ENCODE data around the gene RGS10.
"Not testable (repeated sequence)": the region's sequence is repeated elsewhere in the genome, so short reads cannot be mapped to it uniquely, and the experiment has no call there.

Gene RGS10

DNA sequence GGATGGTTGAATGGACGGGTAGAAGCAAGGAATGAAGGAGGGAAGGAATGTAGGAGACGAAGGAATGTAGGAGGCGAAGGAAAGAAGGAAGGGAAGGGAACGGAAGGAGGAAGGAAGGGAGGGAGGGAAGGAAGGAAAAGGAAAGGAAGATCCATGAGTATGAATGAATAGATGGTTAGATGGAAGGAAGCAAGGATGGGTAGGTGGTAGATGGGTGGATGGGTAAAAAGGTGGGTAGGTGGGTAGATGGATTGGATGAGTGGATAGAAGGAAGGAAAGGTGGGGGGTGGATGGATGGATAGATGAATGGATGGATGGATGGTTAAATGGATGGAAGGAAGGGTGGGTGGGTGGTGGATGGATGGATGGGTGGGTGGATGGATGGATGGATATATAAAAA is 77.4 kb downstream of the RGS10 start:
- no peak for DNase-seq

DNA sequence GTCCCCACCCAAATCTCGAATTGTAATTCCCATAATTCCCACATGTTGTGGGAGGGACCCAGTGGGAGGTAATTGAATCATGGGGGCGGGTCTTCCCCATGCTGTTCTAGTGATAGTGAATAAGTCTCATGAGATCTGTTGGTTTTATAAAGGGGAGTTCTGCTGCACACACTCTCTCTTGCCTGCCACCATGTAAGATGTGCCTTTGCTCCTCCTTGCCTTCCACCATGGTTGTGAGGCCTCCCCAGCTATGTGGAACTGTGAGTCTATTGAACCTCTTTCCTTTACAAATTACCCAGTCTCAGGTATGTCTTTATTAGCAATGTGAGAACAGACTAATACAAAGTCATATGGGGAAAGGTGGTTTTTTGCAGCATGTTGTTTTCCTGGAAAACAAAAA is 79.3 kb downstream of the RGS10 start:
- not testable (repeated sequence) for DNase-seq

DNA sequence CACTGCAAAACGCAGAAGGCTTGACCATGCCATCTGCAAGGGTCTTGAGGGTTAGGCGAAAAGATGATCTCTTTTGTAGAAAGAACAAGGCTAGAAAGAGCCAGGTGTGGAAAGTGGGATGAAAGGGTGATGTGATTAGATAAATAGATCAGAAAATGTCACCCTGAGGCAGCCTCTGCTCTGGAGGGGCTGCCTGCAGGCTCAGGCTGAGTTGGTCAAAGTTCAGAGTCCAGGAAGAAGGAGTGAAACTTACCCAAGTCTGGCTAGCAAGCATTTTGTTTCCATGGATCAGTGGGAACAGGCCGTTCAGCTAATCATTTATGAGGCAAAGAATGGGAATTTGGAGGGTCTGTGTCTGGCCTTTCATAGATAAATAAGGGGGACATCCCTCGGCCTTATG is 79.7 kb downstream of the RGS10 start:
- DNase-seq: no peak

DNA sequence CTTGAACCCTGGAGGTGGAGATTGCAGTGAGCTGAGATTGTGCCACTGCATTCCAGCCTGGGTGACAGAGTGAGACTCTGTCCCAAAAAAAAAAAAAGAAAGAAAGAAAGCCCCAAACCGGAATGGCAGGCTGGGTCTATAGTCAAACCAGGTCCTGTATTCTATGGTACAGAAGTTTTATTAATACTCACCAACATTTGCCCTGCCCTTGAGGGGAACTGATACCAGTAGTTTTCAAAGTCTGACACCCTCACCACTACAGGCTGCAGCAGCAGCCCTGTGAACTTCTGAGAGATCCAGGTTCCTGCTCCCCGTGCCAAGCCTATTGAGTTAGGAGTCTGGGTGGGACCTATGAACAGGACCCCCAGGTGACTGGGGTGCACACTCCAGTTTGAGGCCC is 80.6 kb downstream of the RGS10 start:
- no peak for DNase-seq

DNA sequence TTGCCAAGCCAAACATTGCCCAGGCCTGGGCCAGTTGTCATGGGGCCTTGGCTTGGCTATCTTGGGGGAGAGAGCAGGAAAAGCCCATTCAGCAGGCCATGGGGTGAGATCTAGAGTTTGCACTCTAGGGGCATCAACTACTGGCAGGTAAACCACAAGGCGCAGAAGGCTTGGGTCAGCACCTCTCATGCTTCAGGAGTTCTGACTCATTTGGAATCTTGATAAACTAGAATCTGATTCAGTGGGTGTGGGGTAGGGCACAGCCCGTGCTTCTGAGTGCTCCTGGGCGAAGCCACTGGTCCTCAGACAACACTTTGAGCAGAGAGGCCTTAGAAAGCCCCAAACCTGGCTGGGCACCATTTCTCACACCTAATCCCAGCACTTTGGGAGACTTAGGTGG is 81.1 kb downstream of the RGS10 start:
- DNase-seq: peak; percentile 36

DNA sequence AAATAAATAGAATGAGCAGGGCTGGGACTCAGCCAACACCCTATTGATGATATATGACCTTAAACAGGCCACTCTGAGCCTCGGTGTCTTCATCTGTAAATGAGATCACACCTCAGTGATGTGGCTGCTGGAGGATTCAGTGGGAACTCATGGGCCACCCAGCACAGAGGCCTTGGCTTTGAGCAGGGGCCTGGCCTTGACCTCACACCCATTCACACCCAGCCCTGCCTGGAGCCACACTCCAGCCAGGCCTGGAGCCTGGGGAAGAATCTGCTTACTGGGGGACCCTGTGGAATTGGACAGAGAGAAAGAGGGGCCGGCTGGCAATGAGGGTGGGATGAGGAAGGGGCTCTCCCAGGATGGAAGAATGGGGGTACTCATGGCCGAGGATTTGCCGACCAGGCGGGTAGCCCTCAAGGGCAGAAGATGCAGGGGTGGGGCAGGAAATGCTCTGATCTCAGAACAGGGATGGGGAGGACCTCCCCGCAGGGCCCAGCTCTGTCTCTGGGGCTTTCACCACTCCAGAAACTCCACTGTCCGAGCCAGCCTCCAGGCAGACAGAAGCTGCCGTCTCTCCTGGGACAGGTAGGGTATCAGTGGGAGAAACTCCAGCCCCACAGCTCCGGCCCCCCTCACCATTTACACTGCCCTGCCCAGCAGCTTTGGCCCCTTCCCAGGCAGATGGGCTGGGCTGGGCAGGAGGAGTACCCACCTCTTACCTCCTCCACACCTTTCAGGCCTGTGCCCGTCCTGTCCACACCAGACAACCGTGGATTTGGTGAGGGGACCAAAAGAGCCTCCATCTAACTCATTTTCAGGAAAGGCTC is 81.9 kb downstream of the RGS10 start:
- no peak for DNase-seq

DNA sequence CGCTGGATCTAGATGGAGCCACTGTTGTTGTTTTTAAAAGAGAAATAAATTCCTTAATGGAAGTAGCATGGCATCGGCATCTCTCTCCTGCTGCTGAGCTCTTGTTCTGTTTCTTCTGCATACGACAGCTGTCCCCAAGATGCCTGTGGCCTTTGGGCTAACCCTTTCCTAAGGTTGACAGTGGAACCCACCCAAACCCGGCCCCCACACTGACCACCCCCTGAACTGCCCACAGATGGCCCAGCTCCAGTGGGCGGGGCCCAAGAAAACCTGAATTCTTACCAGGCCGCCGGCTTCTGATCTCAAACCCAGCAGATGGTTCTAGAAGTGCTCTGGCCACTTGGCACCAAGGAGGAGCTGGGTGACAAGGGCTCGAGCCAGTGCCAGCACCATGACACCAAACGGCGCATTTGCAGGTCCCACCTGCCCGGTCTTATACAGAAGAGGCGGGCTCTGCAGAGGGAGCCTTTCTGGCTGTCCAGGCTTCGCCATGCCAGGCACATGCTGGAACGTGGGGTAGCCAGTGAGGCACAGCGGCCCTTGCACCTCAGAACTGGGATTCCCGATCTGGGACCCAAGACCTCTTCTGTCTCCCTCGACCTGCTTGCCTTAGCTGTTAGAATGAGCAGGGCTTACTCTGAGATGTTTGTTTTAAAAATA is 82.7 kb downstream of the RGS10 start:
- DNase-seq: no peak

DNA sequence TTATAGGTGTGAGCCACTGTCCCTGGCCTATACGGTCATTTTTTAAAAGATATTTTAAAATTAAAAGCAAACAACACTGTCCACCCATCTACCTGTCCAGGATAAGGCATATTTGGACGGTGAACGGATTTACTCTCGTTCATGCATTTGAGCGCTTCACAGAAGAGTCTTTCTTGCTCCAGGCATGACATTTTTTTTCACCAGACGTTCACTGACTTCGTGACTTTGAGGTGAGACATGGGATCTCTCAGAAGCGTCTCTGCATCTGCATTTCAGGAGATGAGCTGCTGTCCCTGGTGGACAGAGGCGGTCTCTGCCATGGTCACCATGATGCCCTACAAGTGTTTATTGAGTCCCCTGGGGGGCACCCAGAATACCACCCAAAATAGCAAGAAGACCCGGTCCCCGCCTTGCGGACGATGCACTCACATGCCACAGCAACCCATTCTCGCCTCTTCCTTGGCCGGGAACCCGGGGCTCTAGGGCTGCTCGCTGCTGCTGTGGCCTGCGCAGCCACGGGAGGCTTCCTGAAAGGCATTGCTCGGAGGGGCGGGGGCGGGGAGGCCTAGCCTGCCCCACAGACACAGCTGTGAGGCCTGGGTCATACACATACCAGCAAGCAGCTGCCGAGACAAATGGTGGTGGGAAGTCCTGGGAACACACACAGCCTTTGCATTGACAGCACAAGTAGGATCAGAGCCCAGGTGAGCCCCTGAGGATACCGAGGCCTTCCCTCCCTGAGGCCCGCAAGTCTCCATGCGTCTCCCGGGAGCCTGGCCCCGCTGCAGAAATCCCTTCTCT is 84.4 kb downstream of the RGS10 start:
- no peak for DNase-seq

DNA sequence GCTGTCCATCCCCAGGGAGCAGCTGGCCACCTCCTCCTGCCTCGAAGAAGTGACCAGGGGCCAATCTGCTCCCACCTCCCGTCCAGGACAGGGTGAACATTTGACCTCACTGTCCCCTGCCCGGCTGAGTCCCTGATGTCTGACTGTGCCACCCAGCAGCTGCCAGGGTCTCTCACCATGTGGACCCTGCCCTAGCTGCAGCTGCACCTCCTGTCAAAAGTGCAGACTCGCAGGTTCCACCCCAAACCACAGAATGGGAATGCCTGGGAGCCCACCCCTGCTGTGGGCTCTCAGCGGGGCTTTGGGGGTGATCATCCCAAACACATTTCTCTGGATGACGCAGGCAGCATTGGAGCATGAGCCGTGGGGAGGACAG is 86.1 kb downstream of the RGS10 start:
- DNase-seq: no peak

DNA sequence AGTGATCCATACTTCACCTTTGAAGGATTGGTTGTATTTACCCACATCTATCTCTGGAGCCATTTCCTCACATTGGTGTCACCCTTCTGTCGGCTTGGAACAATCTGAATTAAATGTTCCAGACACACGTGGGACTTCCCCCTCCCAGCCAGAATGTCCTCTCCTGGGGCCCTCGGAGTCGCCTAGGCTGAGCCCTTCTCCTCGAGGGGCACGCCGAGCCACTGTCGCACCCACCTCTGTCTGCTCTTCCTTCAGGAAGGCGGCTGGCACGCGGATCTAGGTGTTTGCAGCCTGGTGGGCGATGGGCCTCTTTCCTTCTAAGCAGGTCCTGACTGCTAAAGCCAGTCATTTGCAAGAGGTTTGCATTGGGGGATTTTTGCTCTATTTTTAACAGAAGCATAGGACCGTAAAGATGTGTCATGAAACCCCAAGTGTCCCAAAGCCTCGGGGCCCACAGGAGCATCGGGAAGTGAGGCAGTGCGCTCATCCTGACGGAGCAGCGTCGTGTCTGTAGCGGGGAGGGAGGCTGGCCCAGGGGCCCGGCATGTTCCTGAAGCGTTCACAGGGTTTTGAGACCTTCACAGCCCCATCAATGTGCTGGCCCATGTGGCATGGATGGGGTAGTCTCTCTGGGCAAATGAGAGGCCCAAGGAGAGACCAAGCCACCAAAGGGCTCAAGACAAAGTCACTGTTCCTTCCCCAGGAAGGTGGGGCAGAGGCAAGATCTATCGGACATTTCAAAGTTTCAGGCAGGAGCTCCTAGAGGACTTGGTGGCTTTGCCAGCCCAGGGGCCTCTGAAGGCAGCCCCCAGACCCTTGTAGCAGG is 86.7 kb downstream of the RGS10 start:
- DNase-seq: no peak

DNA sequence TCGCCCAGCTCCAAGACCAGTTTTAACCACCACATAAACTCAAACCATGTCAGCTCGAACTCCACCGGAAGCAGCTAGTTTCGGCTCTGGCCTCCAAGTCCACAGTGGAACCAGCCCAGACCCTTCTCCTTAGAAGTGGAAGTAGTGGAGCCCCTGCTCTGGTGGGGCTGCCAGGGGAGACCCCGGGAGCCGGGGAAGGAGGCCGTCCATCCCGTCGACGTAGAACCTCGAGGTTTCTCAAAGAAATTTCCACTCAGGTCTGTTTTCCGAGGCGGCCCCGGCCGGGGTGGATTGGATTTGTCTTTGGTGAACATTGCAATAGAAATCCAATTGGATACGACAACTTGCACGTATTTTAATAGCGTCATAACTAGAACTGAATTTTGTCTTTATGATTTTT is 87.5 kb downstream of the RGS10 start:
- DNase-seq: no peak

DNA sequence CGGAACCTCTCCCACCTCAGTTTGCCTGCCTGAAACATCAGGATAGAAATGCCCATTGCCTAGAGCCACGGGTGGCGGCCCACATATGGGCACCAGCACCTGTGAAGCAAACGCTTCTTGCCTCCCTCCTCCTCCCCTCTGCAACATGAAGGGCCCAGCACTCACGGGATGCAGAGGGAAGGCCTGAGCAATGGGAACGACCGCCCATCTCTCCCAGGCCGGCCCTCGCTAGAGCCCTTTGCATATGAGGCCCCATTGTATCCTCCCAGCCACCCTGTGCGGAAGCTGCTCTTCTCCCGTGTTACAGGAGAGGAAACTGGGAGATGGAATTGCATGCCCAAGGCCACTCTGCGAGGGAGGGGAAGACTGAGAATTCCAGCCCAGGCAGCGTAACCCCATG is 88.2 kb downstream of the RGS10 start:
- DNase-seq: no peak

DNA sequence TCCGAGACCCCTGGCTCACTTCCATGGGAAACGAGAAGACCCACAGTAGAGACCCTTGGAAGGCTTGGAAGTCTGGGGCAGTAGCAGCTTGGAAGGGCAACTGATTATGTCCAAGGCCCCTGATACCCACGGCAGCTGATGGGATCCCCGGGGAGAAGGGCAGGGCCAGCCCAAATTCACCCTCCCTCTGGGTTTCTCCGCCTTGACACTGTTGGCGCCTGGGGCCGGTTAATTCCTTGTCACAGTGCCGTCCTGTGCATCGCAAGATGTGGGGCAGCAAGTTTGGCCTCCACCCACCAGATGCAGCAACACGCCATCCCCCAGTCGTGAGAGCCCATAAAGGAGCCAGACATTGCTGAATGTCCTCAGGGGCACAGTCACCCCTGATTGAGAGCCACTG is 89.2 kb downstream of the RGS10 start:
- no peak for DNase-seq

DNA sequence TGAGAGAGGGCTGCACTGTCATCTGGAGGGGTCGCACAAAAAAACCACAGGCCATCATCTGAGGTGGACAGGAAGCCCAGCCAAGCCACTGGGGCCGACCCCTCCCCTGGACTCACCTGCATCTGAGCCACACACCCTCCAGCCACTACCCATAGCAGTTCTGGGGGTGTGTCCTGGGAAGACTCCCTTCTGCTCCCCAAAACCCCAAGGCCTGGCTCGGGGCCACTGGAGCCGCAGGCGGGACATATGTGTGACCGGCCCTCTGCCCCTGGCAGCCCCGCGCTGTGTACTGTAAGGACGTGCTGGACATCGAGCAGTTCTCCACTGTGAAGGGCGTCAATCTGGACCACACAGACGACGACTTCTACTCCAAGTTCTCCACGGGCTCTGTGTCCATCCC is 90.1 kb downstream of the RGS10 start:
- no peak for DNase-seq

DNA sequence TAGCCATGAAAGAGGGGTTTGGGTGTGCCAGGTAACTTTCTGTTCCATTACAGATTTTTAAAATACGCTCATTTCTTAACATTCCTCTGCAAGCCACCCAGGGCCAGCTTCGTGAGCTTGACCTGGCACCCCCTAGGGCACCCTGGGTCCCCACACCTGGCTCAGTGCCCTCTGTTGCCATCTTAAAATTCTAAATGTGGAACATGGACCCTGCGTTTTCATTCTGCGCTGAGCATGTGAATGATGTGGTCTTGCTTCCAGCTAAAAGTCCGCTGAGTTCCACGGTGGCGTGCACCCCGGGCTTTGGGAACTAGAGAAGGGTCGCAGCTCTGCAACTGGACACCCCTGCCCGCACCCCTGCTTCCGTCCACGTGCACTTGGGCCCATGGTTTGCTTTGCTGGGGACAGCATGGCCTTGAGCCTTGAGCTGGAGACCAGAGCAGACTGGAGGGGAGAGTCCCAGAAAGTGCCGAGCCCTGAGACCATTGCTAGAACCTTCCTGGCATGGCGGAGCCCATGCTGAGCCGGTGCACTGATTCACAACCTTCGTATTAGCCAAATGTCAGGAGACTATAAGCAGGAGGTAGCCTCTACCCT is 91.1 kb downstream of the RGS10 start:
- DNase-seq: no peak

DNA sequence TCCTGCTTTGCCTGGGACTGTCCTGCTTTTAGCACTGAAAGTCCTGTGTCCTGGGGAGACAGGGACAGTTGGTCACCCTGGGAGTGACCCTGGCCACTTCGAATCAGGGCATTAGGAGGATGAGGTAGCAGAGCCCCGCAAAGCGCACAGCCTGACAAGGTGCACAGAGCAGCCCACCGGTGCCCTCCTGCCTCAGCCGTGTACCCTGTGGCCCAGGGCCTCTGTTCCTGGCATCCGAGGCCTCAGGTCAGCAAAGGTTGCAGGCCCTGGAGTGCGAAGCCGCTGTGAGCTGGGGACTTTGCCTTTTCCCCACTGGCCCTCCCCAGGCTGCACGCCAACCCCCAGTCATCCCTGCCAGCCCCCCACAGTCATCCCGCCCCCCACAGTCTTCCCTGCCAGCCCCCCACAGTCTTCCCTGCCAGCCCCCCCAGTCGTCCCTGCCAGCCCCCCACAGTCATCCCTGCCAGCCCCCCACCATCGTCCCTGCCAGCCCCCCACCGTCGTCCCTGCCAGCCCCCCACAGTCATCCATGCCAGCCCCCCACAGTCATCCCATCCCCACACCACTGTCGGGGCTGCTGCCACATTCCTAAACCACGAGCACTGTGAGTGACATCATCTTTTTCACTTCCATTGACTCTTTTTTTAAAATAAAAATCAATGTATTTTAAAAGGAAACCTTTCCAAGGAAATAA is 91.8 kb downstream of the RGS10 start:
- DNase-seq: no peak

All from activated CD4-positive, alpha-beta T cell treated with anti-CD3 and anti-CD28 coated beads, Interleukin-2, Interleukin-6, amounts not matched to agents 100 ng/mL and 50 ng/mL, durations not matched to agents 16 hours and 8 hours (primary cell).